Stimulated activated CD4-positive, alpha-beta T cell treated with anti-CD3 and anti-CD28 coated beads, Interleukin-12 subunit alpha, Interleukin-12 subunit beta, amount 100 ng/mL, for 48 hours (primary cell): ENCODE data around the gene CHDH.

Source experiments
- DNase-seq, 3 donors: peaks; one replicate each; pipeline ENCODE4 v3.0.0-alpha.2; 2020; ENCODE audit warnings: low read depth in 2 of 3, low spot score in 1 of 3

Gene CHDH

GRCh38 chr3:53846134-53846850 is at the start of gene CHDH, which contains the start of gene IL17RB:
Gene CHDH (minus strand): TSS chr3:53846419. CDS start chr3:53824008, 22,411 bp downstream.
Gene IL17RB (plus strand): TSS chr3:53846568. CDS start chr3:53846589, 21 bp downstream.
- DNase-seq, result peak in 1 of 3 donors; percentile 9

DNA sequence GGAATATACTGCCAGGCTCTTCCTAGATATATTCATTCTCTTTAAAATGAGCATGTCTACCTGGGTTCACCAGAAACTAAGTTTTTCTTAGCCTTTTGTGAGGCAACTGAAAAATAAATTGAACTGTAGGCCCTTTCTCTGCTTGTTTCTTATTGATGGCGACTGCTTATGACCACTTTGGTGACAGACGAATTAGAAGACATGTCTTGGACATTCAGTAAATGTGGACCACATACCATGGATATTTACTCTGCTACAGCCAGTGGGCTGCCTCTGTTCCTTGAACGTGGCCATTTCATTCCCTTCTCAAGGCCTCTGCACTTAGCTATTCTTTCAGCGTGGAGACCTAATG is 46.0 kb upstream of the CHDH start:
- DNase-seq, result no peak

DNA sequence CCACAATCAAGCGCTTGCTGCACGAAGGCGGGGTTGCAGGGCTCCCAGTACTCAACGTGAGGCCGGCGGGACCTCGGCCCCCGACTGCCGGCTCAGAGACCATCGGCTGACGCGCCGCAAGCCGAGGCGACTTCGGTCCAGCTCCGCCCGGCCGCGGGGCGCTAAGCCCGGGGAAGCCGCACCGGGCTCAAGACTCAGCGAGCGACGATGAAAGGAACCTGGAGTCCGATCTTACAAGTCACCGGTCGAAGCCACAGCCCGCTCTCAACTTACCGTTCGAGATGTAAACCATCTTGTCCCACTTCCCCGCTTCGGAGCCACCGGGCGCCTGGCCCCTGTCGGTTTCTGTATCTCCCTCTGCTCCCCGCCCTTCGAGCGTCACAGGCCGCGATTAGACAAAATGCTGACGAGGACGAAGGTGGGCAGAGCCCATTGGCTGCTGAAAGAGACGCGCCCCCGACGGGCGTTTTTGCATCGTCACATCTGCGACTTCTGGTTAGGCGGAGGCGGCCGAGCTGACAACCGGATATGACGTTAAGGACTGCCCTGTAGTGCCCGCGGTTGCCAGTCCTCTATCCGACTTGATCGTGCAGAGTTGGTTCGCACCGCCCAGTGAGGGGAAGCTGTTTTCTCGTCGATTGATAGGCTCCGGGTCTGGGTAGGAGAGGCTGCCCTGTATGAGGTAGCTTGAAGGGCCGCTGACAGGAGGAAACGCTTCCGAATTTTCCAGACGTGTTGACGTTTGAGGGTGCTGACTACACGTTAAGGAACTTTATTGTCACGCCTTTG is 45.5 kb upstream of the CHDH start, which contains the start of gene SELENOK:
Gene SELENOK, minus strand, starts transcription at position 363 of the 789 bp plus-strand sequence.
- peak; percentile 92 to 97 (median 94) for DNase-seq

DNA sequence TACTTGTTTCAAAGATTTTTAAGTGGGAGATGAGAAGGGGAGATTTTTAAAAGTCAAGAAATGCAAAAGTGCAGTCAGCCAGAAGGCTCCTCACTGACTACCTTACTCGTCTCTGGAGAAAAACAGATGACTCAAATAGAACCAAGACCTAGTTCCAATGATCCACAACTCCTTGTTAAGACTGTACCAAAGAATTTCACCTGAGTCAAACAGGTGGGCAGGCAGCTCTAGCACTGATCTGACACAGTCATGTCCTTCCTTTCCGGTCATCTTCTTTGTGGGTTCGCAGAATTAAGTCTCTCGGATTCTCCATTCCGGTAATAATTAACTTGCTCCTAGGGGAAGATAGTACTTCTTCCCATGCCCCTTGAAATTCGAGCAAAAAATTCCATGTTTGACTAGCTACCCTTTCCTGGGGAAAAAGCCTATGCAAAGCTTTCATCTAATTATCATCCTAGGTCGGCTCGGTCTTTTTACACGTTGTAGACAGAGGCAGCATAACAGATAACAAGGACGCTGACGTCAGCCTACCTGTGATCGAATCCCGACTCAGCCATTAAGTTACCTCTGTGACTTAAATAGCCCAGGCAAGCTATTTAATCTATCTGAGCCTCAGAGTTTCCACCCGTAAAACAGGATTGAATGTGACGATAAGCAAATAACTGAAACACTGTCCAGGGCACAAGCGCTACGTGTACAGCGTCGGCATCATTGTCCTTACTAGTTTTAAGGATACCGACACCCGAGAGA is 44.7 kb upstream of the CHDH start:
- peak; percentile 2 to 40 (median 26) for DNase-seq

DNA sequence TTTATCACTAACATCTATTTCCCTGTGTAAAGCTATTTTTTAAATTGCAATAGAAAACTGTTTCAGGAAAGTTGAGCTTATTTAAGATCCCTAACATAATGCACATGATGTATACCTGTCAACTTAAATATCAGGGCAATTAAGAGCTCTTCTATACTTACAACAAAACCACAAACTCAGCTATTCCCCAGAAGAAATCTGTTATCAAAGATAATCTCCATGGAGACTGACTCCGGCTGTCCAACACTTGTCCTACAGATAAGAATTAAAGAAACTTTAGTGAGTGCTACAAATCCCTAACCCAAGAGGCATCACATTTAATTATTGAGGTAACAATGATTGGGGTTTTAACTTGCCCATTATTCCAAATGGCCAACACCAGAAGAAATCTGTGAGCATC is 42.0 kb upstream of the CHDH start:
- no peak for DNase-seq

DNA sequence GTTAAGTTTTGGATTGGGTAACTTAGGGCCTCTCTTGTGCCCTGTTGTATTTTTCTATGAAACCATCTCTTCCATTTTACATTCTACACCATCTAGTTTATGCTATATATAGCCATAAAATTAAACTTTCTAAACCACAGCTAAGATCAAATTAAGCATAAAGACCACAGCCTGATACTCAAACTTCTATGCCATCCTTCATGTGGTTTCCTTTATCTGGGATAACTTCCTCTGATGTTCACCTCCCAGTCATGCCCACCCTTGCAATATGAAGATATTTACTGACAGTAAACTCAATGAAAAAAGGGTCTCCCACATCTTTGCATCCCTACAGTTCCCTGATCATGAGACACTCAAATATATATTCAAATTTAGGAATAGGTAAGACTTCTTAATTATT is 41.2 kb upstream of the CHDH start:
- no peak for DNase-seq

DNA sequence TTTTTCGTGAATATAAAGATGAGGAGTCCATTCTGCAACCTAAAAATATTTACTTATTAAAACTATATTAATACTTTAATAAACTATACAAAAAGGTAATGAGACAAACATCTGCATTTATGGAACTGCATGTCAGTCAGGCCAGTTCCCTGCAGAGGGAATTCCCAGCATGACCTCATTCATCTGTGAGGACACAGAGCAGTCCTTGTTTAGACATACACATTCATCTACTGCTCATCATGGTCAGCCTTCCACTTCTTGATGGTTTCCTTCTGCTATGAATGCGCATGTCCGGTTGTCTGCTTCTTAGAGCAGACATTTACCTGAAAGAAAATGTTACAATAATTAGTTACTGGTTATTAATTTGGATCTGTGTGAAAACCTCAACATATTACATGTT is 39.0 kb upstream of the CHDH start:
- DNase-seq, result no peak

- DNase-seq, result no peak
Observed at GRCh38 chr3:53884623-53885022, 38.4 kb upstream of the CHDH start.

- no peak for DNase-seq
Observed at GRCh38 chr3:53883008-53883407, 36.8 kb upstream of the CHDH start.

DNA sequence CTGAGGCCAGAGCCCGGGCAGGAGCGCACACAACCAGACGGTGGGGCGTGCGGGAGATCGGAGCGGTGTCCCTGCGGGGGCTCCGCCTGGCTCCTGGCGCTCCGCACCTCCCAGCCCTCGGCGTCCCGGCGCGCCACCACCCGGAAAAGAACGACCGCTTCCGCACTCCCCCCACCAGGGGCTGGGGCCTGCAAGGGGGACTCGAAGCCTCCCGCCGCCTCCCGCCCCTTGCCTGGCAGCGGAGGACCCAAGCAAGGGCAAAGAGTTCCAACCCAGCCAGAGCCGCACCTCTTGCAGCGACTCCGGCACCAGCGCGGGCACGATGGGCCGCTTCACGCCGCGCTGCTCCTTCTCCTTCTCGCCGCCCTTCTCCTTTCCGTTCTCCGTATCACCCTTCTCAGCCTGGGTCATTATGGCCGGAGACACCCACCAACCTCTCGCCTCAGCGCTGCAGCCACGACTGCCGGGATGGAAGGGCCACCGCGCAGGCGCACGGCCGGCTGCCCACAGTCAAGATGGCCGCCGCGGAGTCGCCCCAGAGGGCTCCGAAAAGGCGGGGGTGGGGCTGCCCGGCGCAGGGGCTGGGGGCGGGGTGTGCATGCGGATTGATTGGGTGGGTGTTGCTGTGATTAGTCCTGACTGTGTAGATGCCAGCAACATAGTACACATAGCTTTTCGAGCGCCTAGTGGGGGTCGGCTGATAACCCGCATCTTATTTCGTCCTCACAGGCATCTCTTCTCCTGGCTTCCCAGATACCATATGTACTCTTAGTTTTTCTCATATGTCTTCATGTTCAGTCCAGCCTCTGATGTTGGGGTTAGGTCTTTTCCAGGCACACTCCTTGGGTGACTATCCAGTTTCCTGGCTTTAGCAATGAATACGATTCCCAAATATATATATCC is 35.7 kb upstream of the CHDH start, which contains the start of gene ACTR8:
Gene ACTR8, minus strand, starts transcription at position 462 of the 903 bp plus-strand sequence. Its CDS starts 51 bp downstream, at position 411.
- peak; percentile 64 to 77 (median 75) for DNase-seq

DNA sequence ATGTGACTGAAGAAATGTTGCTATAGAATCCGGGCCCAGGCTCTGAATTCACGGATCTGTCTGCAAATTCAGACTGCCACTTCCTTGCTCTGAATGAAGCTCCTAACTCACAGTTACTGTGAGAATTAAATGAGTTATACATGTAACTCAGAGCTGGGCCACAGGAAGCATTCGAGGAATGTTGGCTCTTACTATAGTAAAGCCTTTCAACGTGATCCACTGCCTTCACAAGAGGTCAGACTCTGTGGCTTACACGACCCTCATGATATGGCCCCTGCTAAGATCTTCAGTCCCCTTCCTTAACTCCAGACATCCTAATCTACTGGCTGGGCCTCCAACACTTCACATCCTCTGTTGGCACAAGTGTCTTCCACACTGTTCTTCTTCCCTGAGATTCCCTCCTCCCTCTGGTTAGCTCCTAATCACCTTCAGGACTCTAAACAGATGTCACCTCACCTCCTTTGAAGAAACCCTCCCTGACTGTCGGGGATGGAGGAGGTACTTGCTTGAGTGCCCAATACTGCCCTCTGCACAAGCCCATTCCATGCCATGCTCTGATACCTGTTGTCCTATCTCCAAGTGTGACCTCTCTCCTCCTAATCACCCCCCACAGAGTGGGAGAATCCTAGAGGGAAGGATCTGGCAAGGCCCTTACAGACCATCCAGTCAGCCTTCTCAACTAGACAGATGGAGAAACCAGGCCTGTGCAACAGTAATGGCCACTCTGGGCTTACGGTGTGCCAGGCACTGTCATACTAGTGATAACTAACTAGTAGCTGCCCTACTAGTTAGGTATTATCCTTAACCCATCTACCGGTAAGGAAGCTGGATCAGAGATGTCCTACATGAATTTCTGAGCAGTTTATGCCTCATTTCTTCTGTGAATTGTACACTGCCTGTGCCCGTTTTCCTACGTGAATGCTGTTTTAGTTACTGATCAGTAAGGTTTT is 34.5 kb upstream of the CHDH start:
- DNase-seq, result no peak

GRCh38 chr3:53865732-53866499 is 19.7 kb upstream of the CHDH start:
- DNase-seq, result no peak

GRCh38 chr3:53863145-53863544 is 16.9 kb upstream of the CHDH start:
- DNase-seq, result no peak

GRCh38 chr3:53862241-53862640 is 16.0 kb upstream of the CHDH start:
- DNase-seq, result no peak

DNA sequence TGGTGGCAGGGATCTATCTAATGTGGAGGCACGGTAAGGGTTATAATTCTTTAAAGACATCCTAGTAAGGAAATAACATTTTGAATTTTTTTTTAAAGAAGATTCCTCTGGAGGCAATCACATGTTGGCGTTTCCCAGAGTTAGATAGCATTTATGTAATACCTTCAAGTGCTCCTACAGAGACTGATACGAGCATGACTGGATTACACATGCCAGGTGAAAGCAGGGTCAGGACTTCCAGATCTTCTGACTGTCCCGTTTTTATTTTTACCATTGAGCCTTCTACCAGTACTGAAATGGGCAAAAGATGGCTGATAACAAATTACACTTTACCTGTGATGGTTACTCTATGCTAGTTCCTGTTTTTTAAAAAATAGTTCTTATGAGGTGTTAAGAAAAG is 14.0 kb upstream of the CHDH start:
- DNase-seq, result no peak

- no peak for DNase-seq
Observed at GRCh38 chr3:53859178-53859577, 13.0 kb upstream of the CHDH start.

GRCh38 chr3:53858096-53858741 is 12.0 kb upstream of the CHDH start:
- no peak for DNase-seq

- DNase-seq, result no peak
Observed at GRCh38 chr3:53856964-53857363, 10.7 kb upstream of the CHDH start.
